ENCODE measurements around the gene TRIM8. TPM values are rescaled to one million over a fixed set of nuclear protein-coding genes. Genes with fewer than 3 reads are reported as not detected.

Gene TRIM8
- total and polyA plus RNA-seq, 2 experiments from 2014 or later = 37.5 to 108 TPM

DNA sequence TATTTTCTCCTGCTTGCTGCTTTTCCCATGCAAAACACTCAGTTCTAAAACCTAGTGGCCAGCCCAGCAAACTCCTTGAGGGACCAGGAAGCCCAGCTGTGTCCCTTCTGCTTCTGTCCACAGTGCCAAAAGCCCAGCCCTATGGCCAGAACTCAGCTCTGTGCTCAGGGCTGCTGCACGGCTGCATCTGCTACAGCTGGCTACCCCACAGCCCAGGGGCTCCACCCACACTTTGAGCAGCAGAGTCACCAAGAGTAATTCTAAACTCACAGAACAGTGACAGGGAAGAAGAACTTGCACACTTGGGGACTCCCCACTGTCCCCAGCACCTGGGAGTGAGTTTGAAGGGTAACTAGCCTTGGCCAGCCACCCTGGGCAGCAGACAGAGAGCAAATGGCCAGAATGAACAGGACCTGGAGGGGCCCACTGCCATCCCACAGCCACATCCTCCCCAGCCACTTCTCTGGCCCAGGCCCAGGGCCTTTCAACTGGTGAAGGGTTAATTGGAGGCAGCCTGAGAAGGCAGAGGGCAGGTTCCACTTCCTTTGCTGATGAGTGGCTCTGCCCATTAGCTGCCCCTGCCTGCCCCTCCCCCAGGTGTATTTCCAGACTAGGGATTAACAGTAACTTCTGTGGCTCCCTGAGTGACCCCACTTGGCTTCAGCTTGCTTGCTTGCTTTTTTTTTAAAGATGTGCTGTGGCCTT is 28.1 kb upstream of the TRIM8 start:
- in situ Hi-C loops (cut with MboI) = no loop called here
- no peak for DNase-seq
- Histone ChIP-seq H2AFZ (no peak overlapping the region), H3K4me1 (ENCODE audit: insufficient read depth) (peaks cover 12% of the 10 kb centered on the region), H3K9me2 (ENCODE audit: insufficient read depth) (no peaks in the 10 kb centered on the region), H3K4me3 (no peak overlapping the region), H3K36me3 (ENCODE audit: low read depth) (no peaks in the 10 kb centered on the region; the same call in 1 of the 2 replicates), H3K9me3 (ENCODE audit: low read depth) (no peaks in the 10 kb centered on the region), H3K4me2 (ENCODE audit: unreplicated experiment) (no peak overlapping the region), H3F3A (ENCODE audit: insufficient read depth) (peaks cover 9% of the 10 kb centered on the region), H3K79me2 (ENCODE audit: insufficient read depth) (no peaks in the 10 kb centered on the region), H3K27me3 (replicated peaks; ENCODE audit: insufficient read depth) (no peaks in the 10 kb centered on the region), H3K9ac (no peak overlapping the region), H3K27ac (no peak overlapping the region), H4K20me1 (ENCODE audit: insufficient read depth) (no peaks in the 10 kb centered on the region)
- 36 to 53% methylated on average over 1 of the region's 1 CpG for WGBS, 2 experiments (ENCODE audit: low coverage in 1 of 2, low lambda C conversion rate in 2 of 2, missing lambda C conversion rate in 2 of 2)
- TF ChIP-seq EZH2phosphoT487 (IDR thresholded peaks at IDR 0.05; ENCODE audit: insufficient read depth, low read depth) = no peak

DNA sequence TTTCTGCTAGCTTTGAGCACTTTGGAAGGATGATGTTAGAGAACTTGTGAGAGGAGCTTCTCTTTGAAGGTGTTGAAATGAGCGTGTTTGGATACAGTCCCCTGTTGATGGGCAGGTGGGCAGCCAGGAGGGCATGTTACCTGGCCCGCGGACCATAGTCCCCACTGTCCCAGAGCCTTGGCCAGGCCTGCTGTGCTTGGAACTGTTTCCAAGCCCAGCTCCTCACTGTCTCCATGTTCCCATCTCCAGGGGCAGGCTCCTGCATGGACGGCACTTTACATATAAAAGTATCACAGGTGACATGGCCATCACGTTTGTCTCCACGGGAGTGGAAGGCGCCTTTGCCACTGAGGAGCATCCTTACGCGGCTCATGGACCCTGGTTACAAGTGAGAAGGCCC is 27.2 kb upstream of the TRIM8 start:
- H3K9ac ChIP-seq = no peak overlapping the region
- no peak overlapping the region for H2AFZ ChIP-seq
- no peaks in the 10 kb centered on the region for H3K9me2 ChIP-seq (ENCODE audit: insufficient read depth)
- peaks cover under 1% of the 10 kb centered on the region; the same call in 1 of the 2 replicates for H3F3A ChIP-seq (ENCODE audit: insufficient read depth)
- WGBS, 2 experiments (ENCODE audit: low coverage in 1 of 2, low lambda C conversion rate in 2 of 2, missing lambda C conversion rate in 2 of 2) = 97% methylated on average over 9 of the region's 9 CpGs
- no peaks in the 10 kb centered on the region for H3K9me3 ChIP-seq (ENCODE audit: low read depth)
- no peaks in the 10 kb centered on the region; the same call in 1 of the 2 replicates for H3K36me3 ChIP-seq (ENCODE audit: low read depth)
- H4K20me1 ChIP-seq (ENCODE audit: insufficient read depth) = no peaks in the 10 kb centered on the region
- TF ChIP-seq EZH2 (IDR thresholded peaks at IDR 0.05; ENCODE audit: insufficient read depth, poor library complexity, severe bottlenecking) (no peak), EZH2phosphoT487 (IDR thresholded peaks at IDR 0.05; ENCODE audit: insufficient read depth, low read depth) (no peak)
- H3K4me2 ChIP-seq (ENCODE audit: unreplicated experiment) = no peak overlapping the region
- H3K4me3 ChIP-seq = no peak overlapping the region
- DNase-seq = no peak
- peaks cover 8% of the 10 kb centered on the region; the same call in 1 of the 2 replicates for H3K4me1 ChIP-seq (ENCODE audit: insufficient read depth)
- no peaks in the 10 kb centered on the region for H3K27me3 ChIP-seq (replicated peaks; ENCODE audit: insufficient read depth)
- in situ Hi-C loops (cut with MboI) = no loop called here
- H3K79me2 ChIP-seq (ENCODE audit: insufficient read depth) = no peaks in the 10 kb centered on the region
- H3K27ac ChIP-seq = no peak overlapping the region

DNA sequence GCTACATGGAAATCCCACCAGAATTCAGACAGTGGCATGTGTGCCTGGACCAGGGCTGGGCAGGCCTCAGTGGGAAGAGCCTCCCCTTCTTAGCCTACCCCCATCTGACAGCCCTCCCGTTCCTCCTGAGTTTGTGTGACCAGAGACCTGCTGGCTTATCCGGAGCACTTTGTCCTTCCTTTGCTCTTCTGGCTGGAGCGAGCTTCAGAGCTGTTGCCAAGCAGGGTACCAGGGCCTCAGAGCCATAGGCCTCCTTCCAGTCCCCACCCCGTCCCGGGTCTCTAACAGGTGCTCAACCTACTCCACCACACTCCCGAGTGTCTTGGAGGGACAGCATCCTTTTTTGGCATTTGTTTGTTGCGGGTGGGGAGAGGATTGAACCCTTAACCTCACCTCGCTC is 26.5 kb upstream of the TRIM8 start:
- peaks cover 5% of the 10 kb centered on the region; the same call in 1 of the 2 replicates for H3K4me1 ChIP-seq (ENCODE audit: insufficient read depth)
- H3K79me2 ChIP-seq (ENCODE audit: insufficient read depth) = no peaks in the 10 kb centered on the region
- no peaks in the 10 kb centered on the region for H3K9me3 ChIP-seq (ENCODE audit: low read depth)
- no peak for DNase-seq
- no peak for TF ChIP-seq EZH2 (IDR thresholded peaks at IDR 0.05; ENCODE audit: insufficient read depth, poor library complexity, severe bottlenecking)
- no peak for TF ChIP-seq EZH2phosphoT487 (IDR thresholded peaks at IDR 0.05; ENCODE audit: insufficient read depth, low read depth)
- 86 to 92% methylated on average over 8 of the region's 8 CpGs for WGBS, 2 experiments (ENCODE audit: low coverage in 1 of 2, low lambda C conversion rate in 2 of 2, missing lambda C conversion rate in 2 of 2)
- in situ Hi-C loops (cut with MboI) = no loop called here
- no peaks in the 10 kb centered on the region for H3K27me3 ChIP-seq (replicated peaks; ENCODE audit: insufficient read depth)
- no peak overlapping the region for H3K4me3 ChIP-seq
- no peaks in the 10 kb centered on the region; the same call in 1 of the 2 replicates for H3K36me3 ChIP-seq (ENCODE audit: low read depth)
- no peak overlapping the region for H3K27ac ChIP-seq
- no peak overlapping the region for H3K4me2 ChIP-seq (ENCODE audit: unreplicated experiment)
- H3K9ac ChIP-seq = no peak overlapping the region
- H2AFZ ChIP-seq = no peak overlapping the region
- no peaks in the 10 kb centered on the region for H4K20me1 ChIP-seq (ENCODE audit: insufficient read depth)
- H3F3A ChIP-seq (ENCODE audit: insufficient read depth) = no peaks in the 10 kb centered on the region
- no peaks in the 10 kb centered on the region for H3K9me2 ChIP-seq (ENCODE audit: insufficient read depth)

DNA sequence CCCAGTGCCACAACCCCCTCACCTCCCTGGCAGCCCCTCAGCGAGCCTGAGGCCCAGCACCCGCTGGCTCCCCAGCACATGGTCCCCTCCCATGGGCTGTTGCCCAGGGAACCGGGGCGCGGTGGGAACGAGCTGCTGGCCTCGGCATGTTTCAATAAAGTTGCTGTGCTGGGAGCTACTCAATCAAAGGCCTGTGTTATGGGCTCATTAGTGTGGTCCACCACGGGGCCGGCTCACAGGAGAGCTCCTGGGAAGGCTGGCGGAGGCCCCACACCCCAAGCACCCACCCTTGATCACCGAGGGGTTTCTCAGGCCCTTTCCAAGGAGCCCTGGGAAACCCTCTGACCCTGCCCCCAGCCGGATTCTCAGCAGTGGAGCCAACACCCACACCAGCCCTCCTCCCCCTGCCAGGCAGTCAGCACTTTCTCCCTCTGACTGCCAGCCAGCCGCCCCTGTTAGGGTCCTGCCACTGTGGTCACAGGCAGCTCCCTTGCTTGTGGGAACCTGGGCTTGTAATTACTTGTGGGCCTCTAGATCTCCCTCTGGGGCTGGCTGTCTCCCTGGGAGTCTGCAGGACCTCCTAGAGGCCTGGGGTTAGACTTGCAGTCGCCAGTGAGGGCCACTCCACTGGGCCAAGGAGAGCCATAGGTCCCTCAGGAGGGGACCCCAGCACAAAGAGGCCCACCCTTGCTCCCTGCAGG is 24.8 kb upstream of the TRIM8 start:
- TF ChIP-seq EZH2 (IDR thresholded peaks at IDR 0.05; ENCODE audit: insufficient read depth, poor library complexity, severe bottlenecking) (no peak), EZH2phosphoT487 (IDR thresholded peaks at IDR 0.05; ENCODE audit: insufficient read depth, low read depth) (no peak)
- in situ Hi-C loops (cut with MboI) = no loop called here
- H4K20me1 ChIP-seq (ENCODE audit: insufficient read depth) = no peaks in the 10 kb centered on the region
- no peak overlapping the region for H3K9ac ChIP-seq
- no peak for DNase-seq
- H3K79me2 ChIP-seq (ENCODE audit: insufficient read depth) = no peaks in the 10 kb centered on the region
- 89 to 90% methylated on average over 10 to 14 of the region's 14 CpGs for WGBS, 2 experiments (ENCODE audit: low coverage in 1 of 2, low lambda C conversion rate in 2 of 2, missing lambda C conversion rate in 2 of 2)
- no peak overlapping the region for H2AFZ ChIP-seq
- no peaks in the 10 kb centered on the region for H3F3A ChIP-seq (ENCODE audit: insufficient read depth)
- H3K9me3 ChIP-seq (ENCODE audit: low read depth) = no peaks in the 10 kb centered on the region
- no peak overlapping the region for H3K4me2 ChIP-seq (ENCODE audit: unreplicated experiment)
- H3K27ac ChIP-seq = no peak overlapping the region
- no peaks in the 10 kb centered on the region for H3K27me3 ChIP-seq (replicated peaks; ENCODE audit: insufficient read depth)
- H3K4me3 ChIP-seq = no peak overlapping the region
- no peaks in the 10 kb centered on the region for H3K9me2 ChIP-seq (ENCODE audit: insufficient read depth)
- no peaks in the 10 kb centered on the region; the same call in 1 of the 2 replicates for H3K36me3 ChIP-seq (ENCODE audit: low read depth)
- peaks cover 5% of the 10 kb centered on the region; the same call in 1 of the 2 replicates for H3K4me1 ChIP-seq (ENCODE audit: insufficient read depth)

All from GM23248 (cell line).